Colon (tissue), 2 donors: ENCODE measurements around the gene HLA-F.

Experiments used
- FAIRE-seq: peaks from 2 replicates; lab custom pipeline; 2012; peaks lifted over from hg19 to GRCh38; lab: Jason Lieb, UNC
- donor health status: control.
- donor health status: control.

HLA-F gene

GRCh38 chr6:29763491-29764289, 40.5 kb downstream of the HLA-F start:
- FAIRE-seq: no peak

GRCh38 chr6:29764422-29765196, 41.4 kb downstream of the HLA-F start:
- FAIRE-seq: no peak

GRCh38 chr6:29769336-29769735, 46.1 kb downstream of the HLA-F start:
- FAIRE-seq: no peak

GRCh38 chr6:29770306-29770705, 47.1 kb downstream of the HLA-F start:
- no peak for FAIRE-seq

GRCh38 chr6:29776684-29777083, 53.5 kb downstream of the HLA-F start:
- no peak for FAIRE-seq
